ENCODE measurements around the gene FIGN. TPM values are rescaled to one million over a fixed set of nuclear protein-coding genes. Genes with fewer than 3 reads are reported as not detected.

The FIGN gene
- total RNA-seq, 1 donor from 2014 or later, result 8.0 TPM

GRCh38 chr2:163737190-163737439, 1.3 kb upstream of the FIGN start:
- DNase-seq (ENCODE audit: low spot score), result no peak

- peak; percentile 43 for DNase-seq (ENCODE audit: low spot score)
Measured at GRCh38 chr2:163736433-163737189, 803 bp upstream of the FIGN start.

GRCh38 chr2:163734881-163735684, 725 bp downstream of the FIGN start:
- DNase-seq (ENCODE audit: low spot score), result no peak

GRCh38 chr2:163734401-163734800, 1.4 kb downstream of the FIGN start:
- no peak for DNase-seq (ENCODE audit: low spot score)

- DNase-seq (ENCODE audit: low spot score), result no peak
Measured at GRCh38 chr2:163733956-163734355, 1.9 kb downstream of the FIGN start.

- no peak for DNase-seq (ENCODE audit: low spot score)
Measured at GRCh38 chr2:163733301-163733938, 2.4 kb downstream of the FIGN start.

GRCh38 chr2:163732727-163733126, 3.1 kb downstream of the FIGN start:
- no peak for DNase-seq (ENCODE audit: low spot score)

GRCh38 chr2:163731735-163732134, 4.1 kb downstream of the FIGN start:
- no peak for DNase-seq (ENCODE audit: low spot score)

- DNase-seq (ENCODE audit: low spot score), result no peak
Measured at GRCh38 chr2:163730556-163730955, 5.3 kb downstream of the FIGN start.

- DNase-seq (ENCODE audit: low spot score), result no peak
Measured at GRCh38 chr2:163729636-163730273, 6.1 kb downstream of the FIGN start.

GRCh38 chr2:163723881-163724280, 11.9 kb downstream of the FIGN start:
- DNase-seq (ENCODE audit: low spot score), result no peak

GRCh38 chr2:163723348-163723747, 12.5 kb downstream of the FIGN start:
- DNase-seq (ENCODE audit: low spot score), result no peak

- DNase-seq (ENCODE audit: low spot score), result no peak
Measured at GRCh38 chr2:163719331-163719730, 16.5 kb downstream of the FIGN start.

GRCh38 chr2:163717993-163718680, 17.7 kb downstream of the FIGN start:
- no peak for DNase-seq (ENCODE audit: low spot score)

- DNase-seq (ENCODE audit: low spot score), result no peak
Measured at GRCh38 chr2:163717515-163717914, 18.3 kb downstream of the FIGN start.

- no peak for DNase-seq (ENCODE audit: low spot score)
Measured at GRCh38 chr2:163716101-163716500, 19.7 kb downstream of the FIGN start.

- DNase-seq (ENCODE audit: low spot score), result no peak
Measured at GRCh38 chr2:163715668-163716067, 20.1 kb downstream of the FIGN start.

GRCh38 chr2:163715199-163715598, 20.6 kb downstream of the FIGN start:
- no peak for DNase-seq (ENCODE audit: low spot score)

GRCh38 chr2:163713534-163714311, 22.1 kb downstream of the FIGN start:
- DNase-seq (ENCODE audit: low spot score), result no peak

- DNase-seq (ENCODE audit: low spot score), result no peak
Measured at GRCh38 chr2:163711699-163712098, 24.1 kb downstream of the FIGN start.

- no peak for DNase-seq (ENCODE audit: low spot score)
Measured at GRCh38 chr2:163711258-163711657, 24.6 kb downstream of the FIGN start.

Measured in ureter (tissue), 1 donor.